ENCODE data around the gene FBXO48. TPM values are rescaled to one million over a fixed set of nuclear protein-coding genes. Genes with fewer than 3 reads are reported as not detected.

Gene FBXO48
- total and polyA plus RNA-seq, 10 of the 15 experiments (the other 5 are each of a cell fraction or from before 2014, with no cell fraction given): 0.56 to 2.3 (median 1.2) TPM

- Histone ChIP-seq H3K27ac (ENCODE audit: control insufficient read depth, insufficient read depth) (no peak overlapping the region), H3K79me2 (ENCODE audit: control insufficient read depth, insufficient read depth, low read length) (no peaks in the 10 kb centered on the region), H3K36me3 (ENCODE audit: control insufficient read depth in 2 of 2, insufficient read depth in 2 of 2, low read length in 1 of 2) (no peaks in the 10 kb centered on the region), H3K9me3 (replicated peaks; ENCODE audit: control insufficient read depth, insufficient read depth, low read length) (no peaks in the 10 kb centered on the region), H3K4me1 (ENCODE audit: control insufficient read depth, insufficient read depth, low read length) (no peaks in the 10 kb centered on the region), H3K4me2 (ENCODE audit: control insufficient read depth, insufficient read depth) (no peak overlapping the region), H3K4me3 (no peak overlapping the region), H2AFZ (ENCODE audit: control insufficient read depth, low read depth, low read length) (no peak overlapping the region), H4K20me1 (ENCODE audit: control insufficient read depth, insufficient read depth) (no peaks in the 10 kb centered on the region), H3K27me3 (replicated peaks in 1 of 2; ENCODE audit: control insufficient read depth in 2 of 2, insufficient read depth in 2 of 2, low read length in 1 of 2) (no peaks in the 10 kb centered on the region), H3K9ac (ENCODE audit: control insufficient read depth, insufficient read depth, low read length) (no peak overlapping the region)
- no peak for ATAC-seq
- 6% methylated on average over 1 of the region's 1 CpG for WGBS (ENCODE audit: insufficient coverage, insufficient replicate concordance, low lambda C conversion rate, missing lambda C conversion rate)
- DNase-seq (ENCODE audit: low read depth, low spot score): no peak
- CTCF ChIA-PET: interaction anchor here (0.8 kb wide), 1 partner anchor 80 kb away, joined by 3 read pairs; no protein-coding TSS in a partner anchor
- intact Hi-C loops (cut with micrococcal nuclease; ENCODE audit: unreplicated experiment): no loop called here
- no peak for TF ChIP-seq DPF2 (IDR thresholded peaks at IDR 0.05)
- no peak for TF ChIP-seq CUX1 (IDR thresholded peaks at IDR 0.05; ENCODE audit: insufficient replicate concordance, low read depth, low read length)
- TF ChIP-seq NFIC (IDR thresholded peaks at IDR 0.05; ENCODE audit: low read depth, low read length): no peak
- TF ChIP-seq RELA (IDR thresholded peaks at IDR 0.05; ENCODE audit: borderline replicate concordance, partially characterized antibody): no peak
- no peak for TF ChIP-seq YY1 (IDR thresholded peaks at IDR 0.05; ENCODE audit: low read depth, low read length)
- TF ChIP-seq TCF3 (IDR thresholded peaks at IDR 0.05; ENCODE audit: borderline replicate concordance, insufficient read depth, low read depth, low read length): no peak
- no peak for TF ChIP-seq NKRF (conservative IDR thresholded peaks at IDR 0.05)
- TF ChIP-seq TCF7 (IDR thresholded peaks at IDR 0.05; ENCODE audit: borderline replicate concordance): no peak
- TF ChIP-seq EED (IDR thresholded peaks at IDR 0.05; ENCODE audit: low read depth): no peak
- no peak for TF ChIP-seq STAT3 (IDR thresholded peaks at IDR 0.05; ENCODE audit: low read depth, low read length)
- POLR2A ChIA-PET: no interaction called here
- BruUV-seq (replicated peaks): no TSS peak
- in situ Hi-C loops (cut with MboI): no loop called here
- SMC1A ChIA-PET (ENCODE audit: uncharacterized antibody, unreplicated experiment): no interaction called here
- no peak for FAIRE-seq
- RAD21 ChIA-PET (ENCODE audit: unreplicated experiment): no interaction called here
These were observed 45.9 kb upstream of the FBXO48 start for GRCh38 chr2:68512966-68513365.
